Astrocyte of the cerebellum (primary cell): Measurements from ENCODE around the gene IDH3A.
A peak's percentile ranks its signal among the peaks of the same experiment; 100 is the strongest.

Experiments
- DNase-seq: peaks from one replicate; pipeline ENCODE4 v3.0.0-alpha.2; 2011; ENCODE audit warnings: low read depth
- H3K4me3 ChIP-seq: 2 replicates; pipeline ENCODE4 v1.5.1; 2011; ENCODE audit warnings: mild to moderate bottlenecking, low read depth, low read length, moderate library complexity
- CTCF ChIP-seq: IDR thresholded peaks from 2 replicates; pipeline ENCODE4 v1.5.1; 2012; ENCODE audit warnings: low read length, low read depth, moderate library complexity, mild to moderate bottlenecking; ENCODE audit errors: missing control alignments
- in situ Hi-C: cut with HindIII; loops from 2 replicates; pipeline ENCODE4 v1.10.0; 2017; ENCODE audit warnings: low sequenced_read_pairs

Gene IDH3A

DNA sequence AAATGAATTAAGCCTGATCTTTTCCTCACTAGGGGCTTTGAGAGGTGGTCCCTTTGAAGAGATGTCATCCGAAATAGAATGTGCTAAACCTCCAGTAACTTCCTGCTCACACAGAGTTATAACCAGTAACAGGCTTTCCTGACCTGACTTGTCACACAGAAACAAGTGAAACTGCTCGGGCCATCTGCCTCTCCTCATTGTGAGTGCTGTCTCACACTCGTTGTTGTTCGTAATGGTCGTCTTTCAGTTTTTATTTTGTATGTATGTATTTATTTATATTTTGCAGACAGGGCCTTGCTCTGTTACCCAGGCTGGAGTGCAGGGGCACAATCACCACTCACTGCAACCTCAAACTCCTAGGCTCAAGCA is 61.2 kb downstream of the IDH3A start:
- no peak overlapping the region for H3K4me3 ChIP-seq
- no peak for DNase-seq
- in situ Hi-C loops: no loop called here
- TF ChIP-seq CTCF: no peak

GRCh38 chr15:78211189-78211921 is 62.2 kb downstream of the IDH3A start:
- no peak for DNase-seq
- TF ChIP-seq CTCF: no peak

DNA sequence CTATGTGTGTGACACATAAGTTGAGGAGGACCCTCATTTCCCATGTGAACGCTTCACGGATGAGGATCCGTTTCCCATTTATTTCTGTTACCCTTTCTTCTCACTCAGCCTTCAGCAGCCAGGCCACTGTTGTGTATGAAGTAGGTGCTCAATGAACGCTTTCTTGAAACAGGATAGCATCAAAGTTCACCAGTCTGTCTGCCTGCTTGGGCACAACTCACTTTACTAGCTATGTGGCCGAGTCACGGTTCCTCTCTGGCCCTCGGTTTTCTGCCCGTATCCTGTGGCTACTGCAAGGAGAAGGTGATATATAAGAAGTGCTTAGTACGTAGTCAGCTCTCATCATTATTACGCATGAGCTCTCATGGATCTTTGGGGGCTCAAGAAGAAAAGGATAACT is 62.8 kb downstream of the IDH3A start:
- no peak overlapping the region for H3K4me3 ChIP-seq
- no peak for DNase-seq
- TF ChIP-seq CTCF: no peak
- in situ Hi-C loops: no loop called here

More at GRCh38 chr15:78211189-78211921, 62.2 kb downstream of the IDH3A start:
- H3K4me3 ChIP-seq: no peak overlapping the region
- in situ Hi-C loops: no loop called here

GRCh38 chr15:78212546-78213424 is 63.6 kb downstream of the IDH3A start:
- peak; percentile 34 for DNase-seq
- in situ Hi-C loops: no loop called here
- TF ChIP-seq CTCF: no peak
- no peak overlapping the region for H3K4me3 ChIP-seq

GRCh38 chr15:78213425-78213750 is 64.2 kb downstream of the IDH3A start:
- in situ Hi-C loops: no loop called here
- no peak for TF ChIP-seq CTCF
- no peak for DNase-seq
- no peak overlapping the region for H3K4me3 ChIP-seq

DNA sequence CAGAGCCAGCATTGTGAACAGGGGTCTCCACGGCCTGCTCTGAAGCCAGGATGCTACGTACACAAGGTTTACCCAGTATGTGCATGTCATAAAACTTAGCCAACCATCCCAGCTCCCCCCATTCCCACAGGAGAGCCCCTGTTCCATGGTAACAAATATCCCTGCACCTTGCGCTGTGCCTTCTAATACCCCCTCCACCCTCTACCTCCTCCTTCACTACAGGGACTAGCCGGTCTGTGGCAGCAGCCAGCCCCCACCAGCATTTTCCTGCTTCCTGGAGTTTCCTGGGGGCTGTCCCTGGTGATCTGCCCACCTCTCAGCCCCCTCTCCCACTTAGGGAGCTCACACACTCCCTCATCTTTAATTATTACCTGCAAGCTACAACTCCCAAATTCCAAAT is 64.8 kb downstream of the IDH3A start:
- TF ChIP-seq CTCF: no peak
- no peak for DNase-seq
- H3K4me3 ChIP-seq: no peak overlapping the region
- in situ Hi-C loops: no loop called here
